ENCODE results near the gene PPM1L.

Gene PPM1L

DNA sequence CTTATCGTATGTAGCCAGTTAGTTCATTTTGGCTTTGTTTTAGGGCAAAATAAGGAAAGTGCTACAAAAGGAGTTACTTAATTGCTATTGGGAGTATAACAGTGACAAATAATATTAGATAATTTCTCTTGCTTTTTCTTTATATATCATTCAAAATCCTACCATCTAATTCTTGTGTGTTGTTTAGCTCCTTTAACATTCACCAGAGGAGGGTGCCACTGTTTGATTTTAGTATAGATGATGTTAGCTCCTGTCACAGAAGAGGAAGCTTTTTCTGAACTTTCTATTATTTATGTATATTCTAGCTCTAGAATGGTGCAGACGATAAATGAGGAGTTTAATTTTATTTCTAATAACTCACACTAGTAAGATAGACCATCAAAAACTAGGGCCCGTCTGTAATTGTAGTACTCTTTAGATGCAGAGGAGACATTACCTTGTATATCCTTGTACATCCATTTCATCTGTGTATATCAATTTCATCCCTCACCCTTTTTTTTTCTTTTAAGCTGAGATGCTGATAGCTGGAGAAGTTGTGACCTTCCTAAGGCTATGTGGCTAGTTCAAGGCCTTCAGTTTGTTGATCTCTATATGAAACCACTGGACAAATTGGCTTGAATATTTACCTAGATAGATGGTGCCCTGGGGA lies 3.0 kb downstream of the PPM1L start:
- ChIA-PET POLR2A (ENCODE audit: low non-redundant PET) (no interaction called here), CTCF (no interaction called here)
- TF ChIP-seq, protein P1, sequence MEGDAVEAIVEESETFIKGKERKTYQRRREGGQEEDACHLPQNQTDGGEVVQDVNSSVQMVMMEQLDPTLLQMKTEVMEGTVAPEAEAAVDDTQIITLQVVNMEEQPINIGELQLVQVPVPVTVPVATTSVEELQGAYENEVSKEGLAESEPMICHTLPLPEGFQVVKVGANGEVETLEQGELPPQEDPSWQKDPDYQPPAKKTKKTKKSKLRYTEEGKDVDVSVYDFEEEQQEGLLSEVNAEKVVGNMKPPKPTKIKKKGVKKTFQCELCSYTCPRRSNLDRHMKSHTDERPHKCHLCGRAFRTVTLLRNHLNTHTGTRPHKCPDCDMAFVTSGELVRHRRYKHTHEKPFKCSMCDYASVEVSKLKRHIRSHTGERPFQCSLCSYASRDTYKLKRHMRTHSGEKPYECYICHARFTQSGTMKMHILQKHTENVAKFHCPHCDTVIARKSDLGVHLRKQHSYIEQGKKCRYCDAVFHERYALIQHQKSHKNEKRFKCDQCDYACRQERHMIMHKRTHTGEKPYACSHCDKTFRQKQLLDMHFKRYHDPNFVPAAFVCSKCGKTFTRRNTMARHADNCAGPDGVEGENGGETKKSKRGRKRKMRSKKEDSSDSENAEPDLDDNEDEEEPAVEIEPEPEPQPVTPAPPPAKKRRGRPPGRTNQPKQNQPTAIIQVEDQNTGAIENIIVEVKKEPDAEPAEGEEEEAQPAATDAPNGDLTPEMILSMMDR (conservative IDR thresholded peaks at IDR 0.05; ENCODE audit: low read depth): no peak
- H3K27ac ChIP-seq: no peak overlapping the region
- DNase-seq (ENCODE audit: low spot score): no peak

DNA sequence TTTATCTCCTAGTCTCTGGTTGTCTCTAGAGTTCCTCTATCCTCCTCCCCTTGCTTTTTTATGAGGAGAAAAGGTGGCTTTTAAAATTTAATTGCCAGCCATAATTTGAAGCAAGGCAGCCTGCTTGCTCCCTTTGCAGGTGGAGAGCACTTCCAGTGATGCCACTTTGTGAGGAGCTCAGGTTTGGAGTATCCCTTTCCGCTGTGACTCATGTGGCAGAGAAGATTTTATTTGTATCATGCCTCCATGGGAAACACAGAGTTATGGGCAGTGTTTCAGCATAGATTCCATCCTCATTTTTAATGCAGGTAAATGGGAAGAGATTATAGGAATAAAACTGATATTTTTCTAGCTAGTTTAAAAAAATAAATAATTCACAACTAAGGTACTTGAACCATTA lies 7.0 kb downstream of the PPM1L start:
- CTCF ChIA-PET: no interaction called here
- POLR2A ChIA-PET (ENCODE audit: low non-redundant PET): no interaction called here
- TF ChIP-seq, protein P1 (conservative IDR thresholded peaks at IDR 0.05; ENCODE audit: low read depth): no peak
- DNase-seq (ENCODE audit: low spot score): no peak
- no peak overlapping the region for H3K27ac ChIP-seq

DNA sequence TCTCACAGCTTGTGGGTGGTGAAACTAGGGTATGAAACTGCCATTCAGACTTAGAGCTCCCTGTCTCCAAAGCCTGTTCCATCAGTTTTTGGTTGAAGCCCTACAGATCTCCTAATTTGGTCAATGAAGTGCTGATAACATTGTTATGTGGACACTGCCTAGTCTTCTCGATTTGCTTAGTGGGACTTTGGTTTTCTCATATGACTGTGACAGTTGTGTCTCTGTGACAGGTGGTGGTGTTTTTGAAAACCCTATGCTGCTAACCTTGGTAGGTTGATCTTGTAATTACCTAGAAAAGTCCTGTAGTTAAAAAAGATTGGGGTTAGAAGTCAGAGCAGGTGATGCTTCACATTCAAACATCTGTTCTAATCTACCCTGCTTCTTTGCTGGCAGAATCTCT lies 9.2 kb downstream of the PPM1L start:
- H3K27ac ChIP-seq: no peak overlapping the region
- no peak for DNase-seq (ENCODE audit: low spot score)
- TF ChIP-seq, protein P1 (conservative IDR thresholded peaks at IDR 0.05; ENCODE audit: low read depth): no peak
- CTCF ChIA-PET: no interaction called here
- POLR2A ChIA-PET (ENCODE audit: low non-redundant PET): no interaction called here

DNA sequence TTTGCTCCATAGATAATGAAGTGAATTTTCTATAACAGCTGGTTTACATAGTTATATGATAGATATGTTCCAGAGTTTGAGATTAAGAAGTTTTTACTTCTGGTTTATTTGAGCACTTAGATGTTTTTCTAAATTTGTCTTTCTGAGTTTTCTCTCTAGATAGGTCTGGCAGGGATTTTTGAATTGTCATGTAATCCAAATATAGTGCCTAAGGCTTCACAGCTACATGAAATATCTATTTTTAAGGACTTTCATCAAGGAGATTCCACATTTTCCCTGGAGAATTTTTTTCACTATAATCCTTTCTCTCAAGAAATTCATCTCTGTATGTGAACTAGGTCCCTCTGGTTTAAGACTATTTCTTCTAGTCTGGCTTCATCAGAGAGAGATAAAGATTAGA lies 12.0 kb downstream of the PPM1L start:
- TF ChIP-seq, protein P1 (conservative IDR thresholded peaks at IDR 0.05; ENCODE audit: low read depth): no peak
- H3K27ac ChIP-seq: no peak overlapping the region
- ChIA-PET CTCF (interaction anchor here (0.7 kb wide), 1 partner anchor 103 kb away, joined by 4 read pairs; no protein-coding TSS in a partner anchor), POLR2A (ENCODE audit: low non-redundant PET) (no interaction called here)
- DNase-seq (ENCODE audit: low spot score): no peak

DNA sequence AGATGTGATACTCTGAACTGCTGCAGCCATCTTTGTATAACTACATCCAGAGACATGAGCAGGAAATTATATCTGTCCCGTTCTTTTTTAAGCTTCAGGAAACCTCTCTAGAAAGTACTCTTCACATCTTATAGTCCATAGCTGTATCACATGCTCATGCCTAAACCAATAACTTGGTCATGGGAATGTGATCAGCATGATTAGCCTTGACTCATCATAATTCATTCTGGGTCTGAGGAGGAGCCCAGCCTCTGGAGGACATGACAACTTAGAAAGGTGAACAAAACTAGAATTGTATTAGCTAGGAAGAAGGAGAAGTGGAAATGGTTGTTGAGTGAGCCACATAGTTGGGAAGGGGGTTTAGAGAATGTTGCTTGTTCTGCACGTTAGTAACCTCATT lies 12.9 kb downstream of the PPM1L start:
- TF ChIP-seq, protein P1 (conservative IDR thresholded peaks at IDR 0.05; ENCODE audit: low read depth): no peak
- H3K27ac ChIP-seq: no peak overlapping the region
- POLR2A ChIA-PET (ENCODE audit: low non-redundant PET): no interaction called here
- DNase-seq (ENCODE audit: low spot score): no peak
- CTCF ChIA-PET: no interaction called here

- DNase-seq (ENCODE audit: low spot score): no peak
- H3K27ac ChIP-seq: no peak overlapping the region
- POLR2A ChIA-PET (ENCODE audit: low non-redundant PET): interaction anchor here (0.6 kb wide), 1 partner anchor 208 kb away, joined by 4 read pairs; no protein-coding TSS in a partner anchor
- TF ChIP-seq, protein P1 (conservative IDR thresholded peaks at IDR 0.05; ENCODE audit: low read depth): no peak
- CTCF ChIA-PET: no interaction called here
Observed at GRCh38 chr3:160771811-160772459, 15.9 kb downstream of the PPM1L start.

Measured in RWPE1 (cell line).